GM19193 (cell line): ENCODE data around the gene UFSP2.

Source experiments
- POLR2A ChIP-seq: IDR thresholded peaks from 4 replicates; pipeline ENCODE4 v1.6.1; 2011; ENCODE audit not compliant: insufficient read depth, insufficient read length; ENCODE audit errors: extremely low read depth

Gene UFSP2

DNA sequence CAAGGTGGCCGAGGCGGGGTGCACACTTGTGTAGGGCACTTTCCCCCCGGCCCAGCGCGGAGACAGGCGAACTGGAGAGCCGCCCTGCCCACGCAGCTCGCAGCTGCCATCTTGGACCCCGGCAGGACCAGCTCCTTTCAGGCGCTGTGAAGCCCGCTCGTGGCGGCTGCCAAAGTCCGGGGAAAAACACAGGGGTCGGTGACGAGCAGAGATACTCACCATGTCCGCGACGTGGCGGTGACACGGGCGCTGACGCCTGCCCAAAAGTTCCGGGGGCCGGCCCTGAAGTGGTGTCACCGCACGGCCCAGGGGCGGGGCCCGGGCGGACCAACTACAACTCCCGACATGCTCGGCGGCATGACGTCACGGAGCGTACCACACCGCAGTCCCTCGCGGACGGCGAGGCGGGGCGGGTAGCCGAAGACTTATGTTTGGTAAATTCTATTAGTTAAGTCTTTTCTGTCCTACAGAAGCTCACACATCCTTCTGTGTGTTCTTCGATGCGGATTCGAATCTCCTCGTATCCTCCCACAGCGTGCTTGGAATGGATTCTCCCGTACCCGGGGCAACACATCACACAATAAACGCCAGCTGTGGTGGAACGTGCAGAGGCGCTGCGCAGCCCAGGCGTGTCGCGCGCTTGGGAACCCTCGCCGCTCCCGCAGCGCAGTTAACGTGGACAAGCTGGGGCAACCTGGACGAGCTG is at the start of gene UFSP2:
UFSP2 (minus strand) TSS at position 318 of the 706 bp plus-strand sequence; CDS start at position 222, 96 bp downstream.
- peak; percentile 74 for TF ChIP-seq POLR2A

- TF ChIP-seq POLR2A: no peak
Observed at GRCh38 chr4:185473247-185473646, 47.5 kb upstream of the UFSP2 start.

- no peak for TF ChIP-seq POLR2A
Observed at GRCh38 chr4:185472103-185472542, 46.4 kb upstream of the UFSP2 start.

DNA sequence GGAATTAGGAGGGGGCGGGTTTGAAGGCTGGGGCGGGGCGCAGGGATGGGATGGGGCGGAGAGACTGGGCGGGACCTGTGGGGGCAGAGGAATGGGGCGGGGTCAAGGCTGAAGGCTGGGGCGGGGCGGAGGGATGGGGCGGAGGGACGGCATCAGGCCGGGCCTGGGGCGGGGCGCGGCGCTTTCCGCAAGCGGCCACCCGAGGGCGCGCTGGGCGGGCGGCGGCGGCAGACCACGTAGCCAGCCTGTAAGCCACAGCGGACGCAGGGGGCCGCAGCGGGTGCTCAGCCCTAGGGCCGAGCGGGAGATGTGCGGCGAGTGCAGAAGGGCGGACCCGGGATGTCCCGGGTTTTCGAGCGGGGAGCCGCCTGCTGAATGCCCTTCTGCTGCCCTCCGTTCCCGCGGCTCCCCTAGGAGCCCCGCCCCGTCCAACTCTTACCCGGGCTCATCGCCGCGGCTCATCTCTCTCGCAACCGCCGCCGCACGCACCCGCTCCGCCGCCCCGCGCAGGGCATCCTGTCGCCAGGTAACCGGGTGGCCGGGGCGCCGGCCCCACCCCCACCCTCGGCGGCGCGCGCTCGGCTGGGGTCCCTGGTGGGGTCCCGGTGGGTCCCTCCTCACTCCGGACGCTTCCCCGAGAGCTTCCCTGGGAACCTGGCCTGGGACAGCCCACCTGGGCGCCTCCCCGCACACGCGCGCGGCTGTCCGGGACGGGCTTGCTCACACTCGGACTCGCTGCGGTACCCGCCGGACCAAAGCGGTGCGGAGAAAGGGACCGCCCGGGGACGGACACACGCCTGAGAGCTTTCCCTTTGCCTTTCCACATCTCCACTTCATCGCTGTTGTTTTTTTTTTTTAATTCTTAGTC is 45.7 kb upstream of the UFSP2 start, which contains the start of gene CCDC110:
CCDC110 (minus strand) TSS at position 499 of the 868 bp plus-strand sequence; CDS start at position 449, 50 bp downstream.
- TF ChIP-seq POLR2A: peak; percentile 31

DNA sequence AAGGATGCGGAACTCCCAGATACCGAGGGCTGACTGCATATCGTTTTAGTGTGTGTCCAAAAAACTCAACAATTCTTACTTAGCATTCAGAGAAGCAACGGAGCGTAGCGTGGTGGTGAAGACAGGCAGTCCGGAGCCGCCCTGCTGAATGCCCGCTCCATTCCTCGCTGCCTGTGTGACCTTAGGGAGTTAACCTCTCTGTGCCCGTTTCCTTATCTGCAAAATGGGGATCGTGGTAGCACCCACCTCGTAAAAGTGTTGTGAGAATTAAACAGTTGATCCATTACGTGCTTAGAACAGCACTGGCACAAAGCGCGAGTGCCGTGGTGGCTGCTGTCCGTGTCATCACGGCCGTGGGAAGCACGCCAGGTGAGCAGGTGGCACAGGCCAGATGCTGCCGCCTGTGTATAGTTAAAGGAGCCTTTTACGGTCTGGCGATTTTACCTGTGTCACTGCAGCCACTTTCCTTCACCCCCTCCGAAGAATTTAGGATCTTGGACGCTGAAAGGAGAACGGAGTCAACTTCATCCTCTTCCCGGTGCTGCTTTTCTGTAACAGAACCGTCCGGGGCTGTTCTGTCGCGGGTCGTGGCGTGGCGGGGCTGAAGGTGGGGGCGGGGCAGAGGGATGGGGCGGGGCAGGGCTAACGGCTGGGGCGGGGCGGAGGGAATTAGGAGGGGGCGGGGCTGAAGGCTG is 44.9 kb upstream of the UFSP2 start:
- no peak for TF ChIP-seq POLR2A

DNA sequence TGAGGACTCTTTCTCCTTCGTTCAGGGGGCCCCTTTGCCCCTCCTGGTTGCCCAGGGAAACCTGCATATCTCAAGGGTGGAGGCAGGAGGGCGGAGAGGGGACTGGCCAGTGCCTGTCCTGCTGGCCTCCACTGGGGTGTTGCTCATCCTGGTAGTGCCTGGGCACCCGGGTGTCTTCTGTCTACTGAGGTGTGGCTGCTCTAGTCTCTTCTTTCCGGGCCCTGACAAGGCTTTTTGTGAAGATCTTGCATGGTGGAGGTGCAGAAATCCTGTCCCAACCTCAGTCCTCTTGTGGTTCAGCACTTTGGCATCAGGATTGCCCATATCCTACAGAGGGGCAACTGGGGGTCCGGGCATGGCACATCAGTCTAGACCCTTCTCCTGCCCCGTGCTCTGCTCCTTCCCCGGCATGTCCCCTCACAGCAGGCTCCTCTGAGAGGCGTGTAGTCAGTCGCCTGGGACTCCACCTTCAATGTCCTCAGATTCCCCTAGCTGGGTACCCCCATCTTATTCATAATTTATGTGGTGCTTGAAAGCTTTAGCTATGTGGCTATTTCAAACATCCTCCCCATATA is 43.9 kb upstream of the UFSP2 start:
- no peak for TF ChIP-seq POLR2A

DNA sequence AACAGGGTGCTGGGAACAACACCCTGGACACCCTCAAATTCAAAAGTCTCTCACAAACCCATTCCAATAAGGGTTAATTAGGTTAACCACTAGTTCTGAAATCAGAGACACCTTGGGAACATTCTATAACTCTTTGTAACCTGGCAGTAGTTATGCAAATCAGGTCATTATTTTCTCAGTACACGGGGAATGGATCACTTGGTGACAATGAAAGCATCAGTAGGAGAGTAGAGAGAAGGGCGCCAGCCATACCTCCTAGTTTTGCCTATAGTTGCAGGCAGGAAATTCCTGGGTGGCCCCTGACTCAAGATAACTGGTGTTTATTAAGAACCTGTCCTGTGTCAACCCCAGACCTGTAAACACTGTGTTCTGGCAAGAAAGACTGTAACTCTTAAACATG is 43.2 kb upstream of the UFSP2 start:
- no peak for TF ChIP-seq POLR2A

DNA sequence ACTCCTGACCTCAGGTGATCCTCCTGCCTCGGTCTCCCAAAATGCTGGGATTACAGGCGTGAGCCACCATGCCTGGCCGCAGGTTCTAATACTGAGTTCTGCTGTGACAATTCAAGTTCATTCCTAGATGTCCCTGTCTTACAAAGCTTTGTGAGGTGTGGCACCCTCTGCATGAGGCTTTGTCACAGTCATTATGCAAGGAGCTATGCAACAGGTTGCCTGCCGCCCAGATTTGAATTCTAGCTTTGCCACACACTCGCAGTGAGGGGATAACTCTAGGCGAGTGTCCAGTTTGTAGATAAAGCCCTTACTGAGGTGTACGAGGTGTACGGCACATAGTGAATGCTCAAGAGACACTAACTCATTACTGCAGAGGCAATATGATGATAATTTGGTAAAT is 42.2 kb upstream of the UFSP2 start:
- no peak for TF ChIP-seq POLR2A

DNA sequence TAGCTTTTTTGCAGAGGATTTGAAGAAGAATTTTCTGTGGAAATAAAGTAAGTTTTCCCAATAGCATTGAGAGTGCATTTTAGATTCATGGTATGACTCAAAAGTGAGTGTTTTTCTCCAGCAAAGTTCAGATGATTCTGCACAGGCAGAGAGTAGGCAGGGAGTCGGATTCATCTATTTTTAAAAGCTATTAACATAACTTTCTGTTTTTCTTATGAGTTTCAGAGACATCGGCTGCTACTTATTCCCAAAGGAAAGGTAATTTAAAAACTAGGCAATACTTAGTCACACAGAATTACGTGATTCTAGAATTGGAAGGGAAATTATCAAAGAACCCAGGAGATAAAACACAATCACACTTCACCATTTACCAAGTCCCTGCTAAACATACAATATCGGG is 41.3 kb upstream of the UFSP2 start:
- no peak for TF ChIP-seq POLR2A

DNA sequence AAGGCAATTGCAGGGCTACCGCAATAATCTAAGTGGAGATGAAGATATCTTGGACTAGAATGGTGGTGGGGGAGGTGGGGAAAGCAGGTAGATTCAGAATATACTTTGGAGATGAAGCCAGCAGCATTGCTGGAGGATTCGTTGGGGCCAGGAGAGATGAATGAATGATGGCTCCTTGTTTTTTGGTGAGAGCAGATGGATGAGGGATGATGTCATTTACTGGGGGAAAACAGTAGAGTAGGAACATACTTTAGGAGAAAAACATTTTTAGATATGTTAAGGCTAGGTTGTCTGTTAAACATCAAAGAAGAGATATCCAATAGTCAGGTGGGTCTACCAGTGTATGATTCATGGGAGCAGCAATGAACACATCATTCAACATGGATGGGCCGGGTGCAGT is 39.9 kb upstream of the UFSP2 start:
- TF ChIP-seq POLR2A: no peak

DNA sequence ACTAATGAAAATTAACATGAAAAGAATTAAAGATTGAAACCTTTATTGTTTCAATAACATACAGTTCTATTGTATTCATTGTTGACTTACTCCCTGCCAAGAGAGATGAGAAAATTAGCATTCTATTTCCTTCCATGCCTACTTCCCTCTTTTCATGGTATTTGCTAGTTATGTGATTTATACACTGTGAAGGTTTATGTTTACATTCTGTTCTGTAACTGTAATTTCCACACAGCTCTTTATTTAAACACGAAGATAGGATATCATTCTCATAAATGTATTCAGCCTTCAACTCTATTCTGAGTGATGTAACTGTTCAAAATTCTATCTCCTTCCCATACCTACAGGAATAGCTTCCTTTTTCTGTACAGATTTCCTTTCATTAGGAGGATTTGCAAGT is 39.1 kb upstream of the UFSP2 start:
- no peak for TF ChIP-seq POLR2A

- TF ChIP-seq POLR2A: no peak
Observed at GRCh38 chr4:185464183-185464582, 38.4 kb upstream of the UFSP2 start.

DNA sequence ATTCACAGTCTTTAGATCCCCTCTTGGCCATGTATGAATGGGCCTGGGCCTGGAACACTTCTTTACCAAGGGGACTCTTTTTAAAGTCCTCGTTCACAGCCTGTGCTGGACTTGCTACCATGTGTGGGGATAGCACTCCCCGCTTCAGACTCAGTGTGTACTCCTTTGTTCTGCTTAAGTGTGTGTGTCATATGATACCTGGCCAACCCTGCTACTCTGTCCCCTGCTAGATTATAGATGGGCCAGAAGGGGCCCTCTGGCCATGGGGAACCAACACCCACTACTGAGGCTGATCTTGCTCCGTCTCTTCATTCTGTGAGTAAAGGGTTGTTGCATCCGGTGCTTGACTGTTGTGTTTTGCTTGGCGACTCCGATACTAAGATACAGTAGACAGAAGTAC is 37.8 kb upstream of the UFSP2 start:
- no peak for TF ChIP-seq POLR2A

GRCh38 chr4:185461565-185461964 is 35.8 kb upstream of the UFSP2 start:
- TF ChIP-seq POLR2A: no peak

GRCh38 chr4:185457136-185457535 is 31.4 kb upstream of the UFSP2 start:
- TF ChIP-seq POLR2A: no peak

DNA sequence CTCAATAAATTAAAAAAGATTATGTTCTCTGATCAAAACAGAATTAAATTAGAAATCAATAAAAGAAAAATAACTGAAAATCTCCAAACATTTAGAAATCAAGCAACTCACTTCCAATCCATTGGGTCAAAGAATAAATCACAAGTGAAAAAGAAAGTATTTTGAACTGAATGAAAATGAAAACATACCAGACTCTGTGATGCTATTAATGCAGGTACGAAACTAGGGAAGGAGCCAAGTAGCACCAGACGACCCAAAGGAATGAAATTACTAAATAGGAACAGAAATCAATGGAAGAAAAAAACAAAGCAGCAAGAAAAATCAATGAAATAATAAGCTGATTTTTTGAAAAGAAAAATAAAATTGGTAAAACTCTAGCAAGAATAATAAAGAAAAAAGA is 30.4 kb upstream of the UFSP2 start:
- TF ChIP-seq POLR2A: no peak

DNA sequence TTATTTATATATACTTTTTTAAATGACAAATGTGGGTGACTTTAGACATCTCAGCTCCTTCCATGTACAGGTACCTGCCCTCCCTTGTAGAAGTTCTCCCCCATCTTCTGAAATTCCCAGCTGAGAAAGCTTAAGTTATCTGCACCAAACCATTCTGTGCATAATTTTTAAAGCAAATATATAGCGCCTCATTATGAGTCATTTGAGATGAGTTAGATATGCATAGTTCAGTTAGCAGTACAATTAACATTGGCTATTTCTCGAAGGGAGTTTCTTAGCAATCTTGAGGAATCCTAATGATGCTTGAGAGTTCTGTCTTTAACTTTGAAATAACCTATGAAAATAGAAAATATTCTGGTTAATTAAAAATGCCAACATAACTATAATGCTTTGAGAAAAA is 19.4 kb upstream of the UFSP2 start:
- no peak for TF ChIP-seq POLR2A
